Hepatocyte (in vitro differentiated cells): ENCODE data around the gene PDE4D.

Source experiments
- CTCF ChIP-seq: fragments of 200-600 bp; sonication (generic); IDR thresholded peaks from 2 replicates; pipeline ENCODE4 v1.5.1; 2016; ENCODE audit warnings: antibody characterized with exemption, mild to moderate bottlenecking; ENCODE audit not compliant: poor library complexity
- EZH2 ChIP-seq: fragments of 200-600 bp; sonication (generic); IDR thresholded peaks from 2 replicates; pipeline ENCODE4 v1.6.1; 2016; ENCODE audit warnings: antibody characterized with exemption, mild to moderate bottlenecking, borderline replicate concordance

DNA sequence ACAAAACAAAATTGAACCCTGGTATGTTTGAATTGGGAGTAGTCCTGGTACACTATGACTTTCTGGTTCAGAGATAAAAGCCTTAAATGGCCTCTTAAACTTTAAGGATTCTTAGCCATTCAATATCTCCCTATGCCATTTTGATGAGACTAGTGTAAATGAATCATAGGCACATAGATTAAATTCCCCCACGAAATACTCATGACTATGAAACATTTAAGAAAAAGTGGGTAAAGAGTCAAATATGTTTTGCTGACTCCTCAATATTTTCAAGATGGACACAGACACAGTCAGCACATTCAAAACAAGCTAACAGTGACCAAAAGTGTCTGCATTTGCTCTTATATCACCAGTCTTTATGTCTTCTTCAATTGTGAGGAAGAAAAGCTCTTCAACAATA is 278.3 kb downstream of the PDE4D start:
- TF ChIP-seq CTCF (no peak), EZH2 (no peak)
